A673 (cell line): Measurements from ENCODE around the gene ANKRD12. TPM values are rescaled to one million over a fixed set of nuclear protein-coding genes. Genes with fewer than 3 reads are reported as not detected.

Experiments used
- BruUV-seq: library from RNA; stranded (reverse); fragments of 400-500 nt; replicated peaks from 2 replicates; lab custom pipeline; 2021; lab: Mats Ljungman, UMichigan
- CTCF ChIA-PET: fragments of 300-600 bp; sonication (Branson Sonifier 250); formaldehyde crosslinking; loops from one replicate; lab custom pipeline; 2022; ENCODE audit warnings: antibody characterized with exemption; lab: Charles Lee
- POLR2A ChIA-PET: fragments of 300-600 bp; sonication (Branson Sonifier 250); formaldehyde crosslinking; loops from one replicate; lab custom pipeline; 2022; ENCODE audit warnings: antibody characterized with exemption; ENCODE audit not compliant: low non-redundant PET; lab: Charles Lee
- DNase-seq: peaks from one replicate; pipeline ENCODE4 v3.0.0-alpha.2; 2015; ENCODE audit warnings: low spot score
- H3K27ac ChIP-seq: fragments of 200-600 bp; sonication (generic); 2 replicates; pipeline ENCODE4 v1.5.1; 2016; ENCODE audit warnings: mixed run types, low read depth, mild to moderate bottlenecking, mixed read lengths, antibody characterized with exemption, low read length; ENCODE audit not compliant: poor library complexity, severe bottlenecking
- H3K27me3 ChIP-seq: fragments of 200-600 bp; sonication (generic); replicated peaks from 2 replicates; pipeline ENCODE4 v1.6.1; 2017; ENCODE audit warnings: mixed run types, low read depth, mild to moderate bottlenecking, mixed read lengths, antibody characterized with exemption, low read length; ENCODE audit not compliant: insufficient read depth, poor library complexity
- H3K36me3 ChIP-seq: fragments of 200-600 bp; sonication (generic); 2 replicates; pipeline ENCODE4 v1.6.1; 2016; ENCODE audit warnings: mixed run types, mild to moderate bottlenecking, mixed read lengths, antibody characterized with exemption, low read length; ENCODE audit not compliant: insufficient read depth, poor library complexity, severe bottlenecking
- H3K4me1 ChIP-seq: fragments of 200-600 bp; sonication (generic); 2 replicates; pipeline ENCODE4 v1.6.1; 2017; ENCODE audit warnings: mixed run types, mild to moderate bottlenecking, mixed read lengths, antibody characterized with exemption, low read length; ENCODE audit not compliant: insufficient read depth, poor library complexity, severe bottlenecking
- H3K4me3 ChIP-seq: fragments of 200-600 bp; sonication (generic); 2 replicates; pipeline ENCODE4 v1.5.1; 2016; ENCODE audit warnings: low read depth, mixed run types, mild to moderate bottlenecking, mixed read lengths, low read length; ENCODE audit not compliant: poor library complexity, severe bottlenecking
- H3K9me3 ChIP-seq: fragments of 200-600 bp; sonication (generic); 2 replicates; pipeline ENCODE4 v1.6.1; 2016; ENCODE audit warnings: mixed run types, low read depth, mild to moderate bottlenecking, mixed read lengths, antibody characterized with exemption, low read length; ENCODE audit not compliant: poor library complexity, severe bottlenecking
- CTCF ChIP-seq: fragments of 300-800, 200-600 bp; sonication (generic); conservative IDR thresholded peaks from 2 replicates; pipeline ENCODE4 v1.5.1; 2017; ENCODE audit warnings: low read depth, mild to moderate bottlenecking, antibody characterized with exemption, low read length, moderate library complexity, mixed read lengths
- EZH2 ChIP-seq: fragments of 200-600 bp; sonication (generic); IDR thresholded peaks from 2 replicates; pipeline ENCODE4 v1.6.1; 2017; ENCODE audit warnings: borderline replicate concordance, low read depth, mild to moderate bottlenecking, mixed read lengths, antibody characterized with exemption, low read length; ENCODE audit not compliant: poor library complexity, severe bottlenecking
- intact Hi-C: fragments of 100-400 bp; cut with micrococcal nuclease; formaldehyde crosslinking; loops from one replicate; pipeline ENCODE4 v1.10.0; 2022; ENCODE audit not compliant: unreplicated experiment
- total RNA-seq: library from RNA; stranded (reverse); gene quantifications from 2 replicates; pipeline ENCODE4 v1.2.3, GENCODE V29; 2021

Gene ANKRD12
- total RNA-seq, 1 experiment from 2014 or later = 24.2 TPM

GRCh38 chr18:9234528-9234927, 97.9 kb downstream of the ANKRD12 start:
- POLR2A ChIA-PET = no interaction called here
- H3K9me3 ChIP-seq = peaks cover 11% of the 10 kb centered on the region
- no peaks in the 10 kb centered on the region for H3K27me3 ChIP-seq
- no TSS peak for BruUV-seq
- H3K27ac ChIP-seq = no peak overlapping the region
- H3K4me3 ChIP-seq = no peak overlapping the region
- no peaks in the 10 kb centered on the region for H3K36me3 ChIP-seq
- no peak for TF ChIP-seq EZH2
- no peak for TF ChIP-seq CTCF
- intact Hi-C loops = no loop called here
- DNase-seq = no peak
- H3K4me1 ChIP-seq = no peaks in the 10 kb centered on the region
- CTCF ChIA-PET = no interaction called here

GRCh38 chr18:9237981-9238380, 101.4 kb downstream of the ANKRD12 start:
- intact Hi-C loops = no loop called here
- Histone ChIP-seq H3K4me1 (no peaks in the 10 kb centered on the region), H3K9me3 (no peaks in the 10 kb centered on the region), H3K27ac (no peak overlapping the region), H3K36me3 (no peaks in the 10 kb centered on the region), H3K4me3 (no peak overlapping the region), H3K27me3 (no peaks in the 10 kb centered on the region)
- ChIA-PET POLR2A (no interaction called here), CTCF (no interaction called here)
- no TSS peak for BruUV-seq
- no peak for DNase-seq
- no peak for TF ChIP-seq CTCF
- TF ChIP-seq EZH2 = no peak

- CTCF ChIA-PET = no interaction called here
- intact Hi-C loops = no loop called here
Measured at GRCh38 chr18:9239720-9240119, 103.1 kb downstream of the ANKRD12 start.

More at GRCh38 chr18:9239720-9240119, 103.1 kb downstream of the ANKRD12 start:
- POLR2A ChIA-PET = interaction anchor here (0.6 kb wide), 1 partner anchor 18 kb away, joined by 4 read pairs; no protein-coding TSS in a partner anchor
- no peak for DNase-seq
- Histone ChIP-seq H3K9me3 (no peaks in the 10 kb centered on the region), H3K27me3 (no peaks in the 10 kb centered on the region), H3K36me3 (no peaks in the 10 kb centered on the region), H3K4me3 (no peak overlapping the region), H3K27ac (no peak overlapping the region), H3K4me1 (no peaks in the 10 kb centered on the region)
- TF ChIP-seq CTCF (no peak), EZH2 (no peak)
- no TSS peak for BruUV-seq
